MCF 10A (cell line): ENCODE measurements around the gene TUG1. TPM values are rescaled to one million over a fixed set of nuclear protein-coding genes. Genes with fewer than 3 reads are reported as not detected.

Experiments used
- BruUV-seq: library from RNA; stranded (reverse); fragments of 400-500 nt; replicated peaks from 2 replicates; lab custom pipeline; 2021; lab: Mats Ljungman, UMichigan
- CTCF ChIA-PET: fragments of 300-600 bp; sonication (Branson Sonifier 250); formaldehyde crosslinking; extraction: SDS; loops from one replicate; lab custom pipeline; 2021; ENCODE audit warnings: antibody characterized with exemption, inconsistent platforms; lab: Yijun Ruan, JAX
- POLR2A ChIA-PET: fragments of 300-600, 350-650 bp; sonication (Branson Sonifier 250); formaldehyde crosslinking; extraction: SDS; loops from one replicate; lab custom pipeline; 2020; ENCODE audit warnings: antibody characterized with exemption, inconsistent platforms; lab: Yijun Ruan, JAX
- DNase-seq: peaks from one replicate; pipeline ENCODE4 v3.0.0-alpha.2; 2018; ENCODE audit not compliant: unreplicated experiment
- H3K27ac Mint-ChIP-seq: one replicate; pipeline ENCODE4 v1.8.0; 2022; ENCODE audit warnings: mild to moderate bottlenecking, low read depth, mixed read lengths; ENCODE audit not compliant: unreplicated experiment
- H3K27me3 Mint-ChIP-seq: one replicate; pipeline ENCODE4 v1.8.0; 2022; ENCODE audit warnings: mixed read lengths; ENCODE audit not compliant: insufficient read depth, unreplicated experiment
- H3K36me3 Mint-ChIP-seq: one replicate; pipeline ENCODE4 v1.8.0; 2022; ENCODE audit warnings: mild to moderate bottlenecking, moderate library complexity, mixed read lengths; ENCODE audit not compliant: insufficient read depth, unreplicated experiment
- H3K4me1 Mint-ChIP-seq: one replicate; pipeline ENCODE4 v1.8.0; 2022; ENCODE audit warnings: mixed read lengths; ENCODE audit not compliant: insufficient read depth, unreplicated experiment
- H3K4me3 Mint-ChIP-seq: one replicate; pipeline ENCODE4 v1.8.0; 2022; ENCODE audit warnings: mild to moderate bottlenecking, moderate library complexity, mixed read lengths; ENCODE audit not compliant: unreplicated experiment
- H3K9me3 Mint-ChIP-seq: one replicate; pipeline ENCODE4 v1.8.0; 2022; ENCODE audit warnings: mixed read lengths; ENCODE audit not compliant: unreplicated experiment
- CTCF ChIP-seq: fragments of 200-600 bp; IDR thresholded peaks from one replicate; pipeline ENCODE4 v1.8.0; 2022; ENCODE audit warnings: antibody characterized with exemption, mild to moderate bottlenecking; ENCODE audit not compliant: unreplicated experiment
- intact Hi-C: fragments of 100-400 bp; cut with micrococcal nuclease; formaldehyde crosslinking; loops from 2 replicates; pipeline ENCODE4 v1.14.1; 2022
- total RNA-seq: library from RNA; stranded (reverse); gene quantifications from 2 replicates; pipeline ENCODE4 v1.2.3, GENCODE V29; 2022

Gene TUG1
- total RNA-seq, 1 experiment from 2014 or later: 85.5 TPM

- ChIA-PET POLR2A (interaction anchor here (0.6 to 2.3 kb wide), 3 partner anchors 10 to 78 kb away, joined by 3 to 8 read pairs (median 4); partner anchors contain the start of genes MORC2 and TUG1), CTCF (interaction anchor here (0.6 kb wide), 1 partner anchor 64 kb away, joined by 4 read pairs; no protein-coding TSS in a partner anchor)
- BruUV-seq: no TSS peak
- Mint-ChIP-seq H3K36me3 (no peaks in the 10 kb centered on the region), H3K27ac (no peak overlapping the region), H3K27me3 (no peaks in the 10 kb centered on the region), H3K4me3 (no peak overlapping the region), H3K9me3 (no peaks in the 10 kb centered on the region), H3K4me1 (no peaks in the 10 kb centered on the region)
- no peak for DNase-seq
- TF ChIP-seq CTCF: no peak
- intact Hi-C loops: no loop called here
Observed at GRCh38 chr22:30984317-30984716, 15.3 kb downstream of the TUG1 start.

- Mint-ChIP-seq H3K4me3 (no peak overlapping the region), H3K27ac (no peak overlapping the region), H3K27me3 (no peaks in the 10 kb centered on the region), H3K36me3 (no peaks in the 10 kb centered on the region), H3K9me3 (no peaks in the 10 kb centered on the region), H3K4me1 (no peaks in the 10 kb centered on the region)
- intact Hi-C loops: no loop called here
- ChIA-PET CTCF (no interaction called here), POLR2A (no interaction called here)
- no peak for DNase-seq
- no peak for TF ChIP-seq CTCF
- no TSS peak for BruUV-seq
Observed at GRCh38 chr22:30985561-30986208, 16.6 kb downstream of the TUG1 start.

GRCh38 chr22:30989474-30989873 lies 20.4 kb downstream of the TUG1 start:
- no peak overlapping the region for H3K27ac Mint-ChIP-seq

GRCh38 chr22:30990690-30991089 lies 21.6 kb downstream of the TUG1 start:
- no peak overlapping the region for H3K4me3 Mint-ChIP-seq
- ChIA-PET POLR2A (no interaction called here), CTCF (no interaction called here)
- no peaks in the 10 kb centered on the region for H3K4me1 Mint-ChIP-seq
- intact Hi-C loops: no loop called here
- no peak for DNase-seq
- no TSS peak for BruUV-seq
- no peak for TF ChIP-seq CTCF
- no peaks in the 10 kb centered on the region for H3K27me3 Mint-ChIP-seq
- H3K36me3 Mint-ChIP-seq: no peaks in the 10 kb centered on the region
- H3K27ac Mint-ChIP-seq: no peak overlapping the region
- H3K9me3 Mint-ChIP-seq: no peaks in the 10 kb centered on the region

More at GRCh38 chr22:30989474-30989873, 20.4 kb downstream of the TUG1 start:
- CTCF ChIA-PET: no interaction called here
- BruUV-seq: no TSS peak
- Mint-ChIP-seq H3K27me3 (no peaks in the 10 kb centered on the region), H3K9me3 (no peaks in the 10 kb centered on the region), H3K36me3 (no peaks in the 10 kb centered on the region), H3K4me3 (no peak overlapping the region), H3K4me1 (no peaks in the 10 kb centered on the region)
- TF ChIP-seq CTCF: no peak
- no peak for DNase-seq
- intact Hi-C loops: no loop called here
- POLR2A ChIA-PET: no interaction called here
